OCI-LY1 (cell line): ENCODE measurements around the gene TNNT2.

Source experiments
- H2AFZ ChIP-seq: fragments of 200-600 bp; sonication (generic), shearing (Covaris generic); 2 replicates; pipeline ENCODE4 v1.6.0; 2014; ENCODE audit warnings: antibody characterized with exemption, mild to moderate bottlenecking, low read length
- H3F3A ChIP-seq: fragments of 200-600 bp; sonication (generic), shearing (Covaris generic); 2 replicates; pipeline ENCODE4 v1.6.0; 2014; ENCODE audit warnings: mild to moderate bottlenecking, antibody characterized with exemption, low read length, moderate library complexity; ENCODE audit not compliant: insufficient read depth
- H3K27ac ChIP-seq: fragments of 200-600 bp; sonication (generic); 2 replicates; pipeline ENCODE4 v1.5.1; 2014; ENCODE audit warnings: low read length, mixed run types, mild to moderate bottlenecking, low read depth; ENCODE audit not compliant: poor library complexity, severe bottlenecking
- H3K27me3 ChIP-seq: fragments of 200-600 bp; sonication (generic); 2 replicates; pipeline ENCODE4 v1.6.0; 2014; ENCODE audit warnings: antibody characterized with exemption, mild to moderate bottlenecking, low read length, moderate library complexity; ENCODE audit not compliant: insufficient read depth
- H3K36me3 ChIP-seq: fragments of 200-600 bp; sonication (generic); 2 replicates; pipeline ENCODE4 v1.6.1; 2014; ENCODE audit warnings: mild to moderate bottlenecking, antibody characterized with exemption, low read length, moderate library complexity, mixed read lengths; ENCODE audit not compliant: insufficient read depth
- H3K4me1 ChIP-seq: fragments of 200-600 bp; sonication (generic); 2 replicates; pipeline ENCODE4 v1.5.1; 2014; ENCODE audit warnings: mild to moderate bottlenecking, low read length, moderate library complexity; ENCODE audit not compliant: insufficient read depth, severe bottlenecking
- H3K4me2 ChIP-seq: fragments of 200-600 bp; sonication (generic), shearing (Covaris generic); 2 replicates; pipeline ENCODE4 v1.6.1; 2014; ENCODE audit warnings: low read length
- H3K4me3 ChIP-seq: fragments of 200-600 bp; sonication (generic); 2 replicates; pipeline ENCODE4 v1.5.1; 2014; ENCODE audit warnings: low read length, low read depth, mild to moderate bottlenecking, mixed read lengths; ENCODE audit not compliant: poor library complexity, severe bottlenecking
- H3K79me2 ChIP-seq: fragments of 200-600 bp; shearing (Covaris generic); 2 replicates; pipeline ENCODE4 v1.6.1; 2016; ENCODE audit warnings: mixed run types, low read length, mixed read lengths; ENCODE audit not compliant: insufficient read depth
- H3K9ac ChIP-seq: fragments of 200-600 bp; sonication (generic), shearing (Covaris generic); 2 replicates; pipeline ENCODE4 v1.6.1; 2014; ENCODE audit warnings: mild to moderate bottlenecking, low read length, mixed read lengths
- H3K9me2 ChIP-seq: fragments of 200-600 bp; sonication (generic), shearing (Covaris generic); 2 replicates; pipeline ENCODE4 v1.6.1; 2014; ENCODE audit warnings: low read depth, mild to moderate bottlenecking, low read length, mixed read lengths
- H3K9me3 ChIP-seq: fragments of 200-600 bp; shearing (Covaris generic); 2 replicates; pipeline ENCODE4 v1.6.1; 2014; ENCODE audit warnings: low read length, mixed read lengths
- H4K20me1 ChIP-seq: fragments of 200-600 bp; sonication (generic), shearing (Covaris generic); 2 replicates; pipeline ENCODE4 v1.6.0; 2016; ENCODE audit warnings: mild to moderate bottlenecking, low read length; ENCODE audit not compliant: insufficient read depth
- CTCF ChIP-seq: fragments of 200-600 bp; sonication (generic), shearing (Covaris generic); IDR thresholded peaks from 2 replicates; pipeline ENCODE4 v1.5.1; 2017; ENCODE audit warnings: mild to moderate bottlenecking, antibody characterized with exemption, low read length, moderate library complexity, mixed read lengths
- EZH2 ChIP-seq: fragments of 200-600 bp; sonication (generic), shearing (Covaris generic); IDR thresholded peaks from 2 replicates; pipeline ENCODE4 v1.8.0; 2017; ENCODE audit warnings: borderline replicate concordance, mixed run types, mild to moderate bottlenecking, antibody characterized with exemption, low read length, moderate library complexity, mixed read lengths

TNNT2 gene

DNA sequence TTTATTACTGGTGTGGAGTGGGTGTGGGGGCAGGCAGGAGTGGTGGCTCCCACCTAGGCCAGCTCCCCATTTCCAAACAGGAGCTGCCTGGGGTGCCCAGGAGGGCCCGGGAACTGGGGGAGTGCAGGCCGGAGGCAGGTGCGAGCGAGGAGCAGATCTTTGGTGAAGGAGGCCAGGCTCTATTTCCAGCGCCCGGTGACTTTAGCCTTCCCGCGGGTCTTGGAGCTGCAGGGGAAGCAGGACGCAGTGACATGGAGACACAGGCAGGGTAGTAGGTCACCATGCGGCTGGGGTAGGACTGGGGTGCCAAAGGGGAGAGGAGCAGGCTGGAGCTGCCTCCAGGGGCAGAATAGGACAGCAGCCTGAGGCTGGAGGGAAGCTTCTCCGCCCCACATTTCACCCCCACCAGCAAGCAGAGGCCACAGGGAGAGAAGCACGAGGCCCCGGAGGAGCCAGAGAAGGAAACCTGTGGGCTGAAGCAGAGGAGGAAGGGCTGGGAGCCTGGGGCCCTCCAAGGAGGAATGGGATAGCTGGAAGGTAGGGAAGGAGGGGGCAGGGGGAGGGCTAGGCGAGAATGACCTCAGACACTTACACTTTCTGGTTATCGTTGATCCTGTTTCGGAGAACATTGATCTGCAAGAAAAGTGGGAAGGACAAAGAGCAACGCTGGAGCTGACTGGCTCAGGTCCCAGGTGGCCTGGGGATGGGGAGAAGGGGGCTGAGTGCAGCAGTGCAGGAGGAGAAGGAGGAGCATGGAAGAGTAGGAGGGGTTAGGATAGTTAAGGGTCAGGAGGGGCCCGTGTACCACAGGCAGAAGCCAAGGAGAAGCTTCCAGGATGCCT is 18.2 kb downstream of the TNNT2 start:
- TF ChIP-seq CTCF (no peak), EZH2 (no peak)
- no peaks in the 10 kb centered on the region for H3K9me3 ChIP-seq
- H3K4me3 ChIP-seq, result no peak overlapping the region
- H3F3A ChIP-seq, result no peaks in the 10 kb centered on the region
- H3K4me1 ChIP-seq, result no peaks in the 10 kb centered on the region
- no peak overlapping the region for H2AFZ ChIP-seq
- no peak overlapping the region for H3K9ac ChIP-seq
- H3K9me2 ChIP-seq, result no peaks in the 10 kb centered on the region
- H4K20me1 ChIP-seq, result no peaks in the 10 kb centered on the region
- H3K79me2 ChIP-seq, result no peaks in the 10 kb centered on the region
- H3K27ac ChIP-seq, result no peak overlapping the region
- no peaks in the 10 kb centered on the region for H3K27me3 ChIP-seq
- no peak overlapping the region for H3K4me2 ChIP-seq
- no peaks in the 10 kb centered on the region for H3K36me3 ChIP-seq

- Histone ChIP-seq H4K20me1 (no peaks in the 10 kb centered on the region), H3F3A (no peaks in the 10 kb centered on the region), H3K9me2 (no peaks in the 10 kb centered on the region), H3K4me2 (no peak overlapping the region), H3K9ac (no peak overlapping the region), H2AFZ (no peak overlapping the region), H3K9me3 (no peaks in the 10 kb centered on the region), H3K4me3 (no peak overlapping the region), H3K27ac (no peak overlapping the region), H3K4me1 (no peaks in the 10 kb centered on the region), H3K36me3 (no peaks in the 10 kb centered on the region), H3K27me3 (no peaks in the 10 kb centered on the region), H3K79me2 (no peaks in the 10 kb centered on the region)
- TF ChIP-seq EZH2 (no peak), CTCF (no peak)
Measured at GRCh38 chr1:201358596-201358995, 18.9 kb downstream of the TNNT2 start.

GRCh38 chr1:201357636-201358348 is 19.7 kb downstream of the TNNT2 start:
- no peak for TF ChIP-seq CTCF
- no peak for TF ChIP-seq EZH2
- Histone ChIP-seq H3F3A (no peaks in the 10 kb centered on the region), H3K4me2 (no peak overlapping the region)

More at GRCh38 chr1:201357636-201358348, 19.7 kb downstream of the TNNT2 start:
- H3K4me3 ChIP-seq, result no peak overlapping the region
- no peaks in the 10 kb centered on the region for H4K20me1 ChIP-seq
- no peak overlapping the region for H2AFZ ChIP-seq
- no peaks in the 10 kb centered on the region for H3K4me1 ChIP-seq
- H3K27me3 ChIP-seq, result no peaks in the 10 kb centered on the region
- H3K9ac ChIP-seq, result no peak overlapping the region
- no peaks in the 10 kb centered on the region for H3K9me2 ChIP-seq
- H3K27ac ChIP-seq, result no peak overlapping the region
- H3K36me3 ChIP-seq, result no peaks in the 10 kb centered on the region
- no peaks in the 10 kb centered on the region for H3K79me2 ChIP-seq
- no peaks in the 10 kb centered on the region for H3K9me3 ChIP-seq
